Left renal pelvis (tissue), 4 donors: Measurements from ENCODE around the gene SRBD1. TPM values are rescaled to one million over a fixed set of nuclear protein-coding genes. Genes with fewer than 3 reads are reported as not detected.

ENCODE experiments used
- DNase-seq, 4 donors: peaks; one replicate each; pipeline ENCODE4 v3.0.0-alpha.2; 2013; ENCODE audit warnings: low read depth in 4 of 4, low spot score in 3 of 4
- polyA plus RNA-seq, 4 donors: library from polyadenylated mRNA; unstranded; fragments of 120-200 nt; gene quantifications; one replicate each; pipeline ENCODE4 v1.2.1, GENCODE V29; 2013; ENCODE audit not compliant: insufficient read length in 4 of 4

The SRBD1 gene
- polyA plus RNA-seq, 4 donors, result 21.3 to 29.2 (median 23.8) TPM

- DNase-seq, result no peak
These were observed 6.0 kb downstream of the SRBD1 start for GRCh38 chr2:45605116-45605515.

GRCh38 chr2:45602624-45603023 lies 8.4 kb downstream of the SRBD1 start:
- DNase-seq, result no peak

- DNase-seq, result no peak
These were observed 12.5 kb downstream of the SRBD1 start for GRCh38 chr2:45598545-45598944.

- no peak for DNase-seq
These were observed 14.3 kb downstream of the SRBD1 start for GRCh38 chr2:45596761-45597160.

GRCh38 chr2:45595721-45596435 lies 15.2 kb downstream of the SRBD1 start:
- DNase-seq, result no peak

- no peak for DNase-seq
These were observed 20.0 kb downstream of the SRBD1 start for GRCh38 chr2:45591073-45591472.

GRCh38 chr2:45588158-45588829 lies 22.8 kb downstream of the SRBD1 start:
- DNase-seq, result no peak

- DNase-seq, result no peak
These were observed 24.5 kb downstream of the SRBD1 start for GRCh38 chr2:45586600-45586999.

GRCh38 chr2:45585267-45585861 lies 25.7 kb downstream of the SRBD1 start:
- DNase-seq, result no peak

- no peak for DNase-seq
These were observed 27.1 kb downstream of the SRBD1 start for GRCh38 chr2:45583977-45584376.

- no peak for DNase-seq
These were observed 28.5 kb downstream of the SRBD1 start for GRCh38 chr2:45582522-45582921.

GRCh38 chr2:45578056-45578843 lies 32.8 kb downstream of the SRBD1 start:
- DNase-seq, result no peak

- no peak for DNase-seq
These were observed 33.6 kb downstream of the SRBD1 start for GRCh38 chr2:45577441-45577840.

GRCh38 chr2:45575881-45576280 lies 35.2 kb downstream of the SRBD1 start:
- no peak for DNase-seq

- DNase-seq, result no peak
These were observed 38.1 kb downstream of the SRBD1 start for GRCh38 chr2:45572979-45573378.

- DNase-seq, result no peak
These were observed 39.1 kb downstream of the SRBD1 start for GRCh38 chr2:45571940-45572339.

- DNase-seq, result no peak
These were observed 40.3 kb downstream of the SRBD1 start for GRCh38 chr2:45570671-45571334.

GRCh38 chr2:45568935-45569334 lies 42.1 kb downstream of the SRBD1 start:
- DNase-seq, result no peak

GRCh38 chr2:45567974-45568789 lies 42.9 kb downstream of the SRBD1 start:
- DNase-seq, result no peak
